SU-DHL-6 (cell line): Measurements from ENCODE around the gene WDR33.

Experiments
- H2AFZ ChIP-seq: fragments of 200-600 bp; sonication (generic); 2 replicates; pipeline ENCODE4 v1.6.1; 2014; ENCODE audit warnings: low read depth, mild to moderate bottlenecking, moderate library complexity, mixed read lengths, antibody characterized with exemption, low read length; ENCODE audit not compliant: severe bottlenecking
- H3F3A ChIP-seq: fragments of 200-600 bp; shearing (Covaris generic); 2 replicates; pipeline ENCODE4 v1.6.0; 2016; ENCODE audit warnings: antibody characterized with exemption, mild to moderate bottlenecking; ENCODE audit not compliant: insufficient read depth
- H3K27ac ChIP-seq: fragments of 200-600 bp; sonication (generic); 2 replicates; pipeline ENCODE4 v1.5.1; 2016; ENCODE audit warnings: low read depth, mild to moderate bottlenecking, low read length, moderate library complexity, mixed read lengths
- H3K27me3 ChIP-seq: fragments of 200-600 bp; sonication (generic), shearing (Covaris generic); 2 replicates; pipeline ENCODE4 v1.6.0; 2014; ENCODE audit warnings: mild to moderate bottlenecking, low read length
- H3K36me3 ChIP-seq: fragments of 200-600 bp; sonication (generic); 2 replicates; pipeline ENCODE4 v1.6.1; 2014; ENCODE audit warnings: mild to moderate bottlenecking, low read length, mixed read lengths
- H3K4me2 ChIP-seq: fragments of 300-600, 200-600 bp; shearing (Covaris generic), sonication (generic); 2 replicates; pipeline ENCODE4 v1.6.0; 2014; ENCODE audit warnings: low read length, low read depth, mild to moderate bottlenecking; ENCODE audit not compliant: poor library complexity, severe bottlenecking
- H3K4me3 ChIP-seq: fragments of 200-600 bp; sonication (generic); 2 replicates; pipeline ENCODE4 v1.5.1; 2014; ENCODE audit warnings: antibody characterized with exemption, low read length, mild to moderate bottlenecking, mixed read lengths; ENCODE audit not compliant: insufficient read depth, poor library complexity, severe bottlenecking
- H3K79me2 ChIP-seq: fragments of 200-600 bp; sonication (generic); 2 replicates; pipeline ENCODE4 v1.6.1; 2014; ENCODE audit warnings: mild to moderate bottlenecking, low read length, moderate library complexity; ENCODE audit not compliant: insufficient read depth
- H3K9ac ChIP-seq: fragments of 200-600 bp; sonication (generic); 2 replicates; pipeline ENCODE4 v1.7.0; 2014; ENCODE audit warnings: mild to moderate bottlenecking, low read length
- H3K9me2 ChIP-seq: fragments of 200-600 bp; sonication (generic); replicated peaks from 2 replicates; pipeline ENCODE4 v1.6.1; 2014; ENCODE audit warnings: low read length; ENCODE audit not compliant: insufficient read depth
- H3K9me3 ChIP-seq: fragments of 200-600 bp; sonication (generic); 2 replicates; pipeline ENCODE4 v1.6.1; 2014; ENCODE audit warnings: low read length, mixed read lengths; ENCODE audit not compliant: insufficient read depth
- H4K20me1 ChIP-seq: fragments of 200-600 bp; sonication (generic); 2 replicates; pipeline ENCODE4 v1.6.1; 2014; ENCODE audit warnings: low read depth, mild to moderate bottlenecking, antibody characterized with exemption, low read length, moderate library complexity, mixed read lengths
- EZH2phosphoT487 ChIP-seq: fragments of 200-600 bp; sonication (generic), shearing (Covaris generic); conservative IDR thresholded peaks from 2 replicates; pipeline ENCODE4 v1.6.1; 2018; ENCODE audit warnings: mild to moderate bottlenecking, antibody characterized with exemption, low read length, moderate library complexity, mixed read lengths
- TF ChIP-seq, protein P1 (sequence below): fragments of 200-600 bp; sonication (generic); IDR thresholded peaks from one replicate; pipeline ENCODE4 v1.5.1; 2017; ENCODE audit warnings: antibody characterized with exemption, mild to moderate bottlenecking, low read length, moderate library complexity; ENCODE audit not compliant: insufficient read depth, poor library complexity, severe bottlenecking

WDR33 gene

DNA sequence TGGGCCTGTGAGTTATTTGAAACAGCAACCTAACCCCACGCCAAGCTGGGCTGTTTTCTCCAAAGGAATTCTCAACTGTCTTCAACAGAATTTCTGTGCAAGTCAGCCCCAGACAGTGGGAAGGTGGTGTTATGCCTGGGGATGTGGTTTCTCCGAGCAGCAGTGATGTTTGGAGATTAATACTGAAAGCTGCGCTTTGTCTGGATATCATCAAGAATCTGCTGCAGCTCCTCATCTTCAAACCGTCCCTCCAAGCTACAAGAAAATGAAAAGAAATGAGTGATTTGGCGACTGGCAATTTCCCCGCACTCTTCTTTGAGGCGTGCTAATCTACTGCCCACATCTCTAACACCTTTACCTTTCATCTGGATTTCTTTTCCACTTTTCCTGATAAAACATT, 37.0 kb upstream of the WDR33 start:
- peaks cover 6% of the 10 kb centered on the region for H4K20me1 ChIP-seq

DNA sequence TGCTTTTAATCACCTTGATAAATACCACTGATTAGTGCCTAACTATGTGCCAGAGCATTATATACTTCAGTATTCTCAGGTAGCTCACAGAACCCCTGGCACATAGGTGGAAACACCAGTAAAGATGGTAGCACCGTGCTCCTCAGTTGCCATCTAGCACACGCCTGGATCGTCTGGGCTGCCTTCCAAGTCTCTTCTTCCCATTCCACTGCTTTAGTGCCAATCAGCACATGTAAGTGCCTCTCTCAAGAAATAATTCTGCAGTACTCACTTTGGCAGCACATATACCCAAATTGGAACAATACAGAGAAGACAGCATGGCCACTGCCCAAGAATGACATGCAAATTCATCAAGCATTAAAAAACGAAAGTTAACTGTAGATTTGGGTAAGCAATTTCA, 34.0 kb upstream of the WDR33 start:
- Histone ChIP-seq H3K4me2 (no peak overlapping the region), H2AFZ (no peak overlapping the region), H3K27ac (no peak overlapping the region), H4K20me1 (no peaks in the 10 kb centered on the region; the same call in 1 of the 2 replicates), H3K4me3 (no peak overlapping the region), H3K9me3 (no peaks in the 10 kb centered on the region), H3K36me3 (peaks cover 26% of the 10 kb centered on the region; the same call in 1 of the 2 replicates), H3K9ac (no peak overlapping the region), H3K79me2 (peaks cover 6% of the 10 kb centered on the region; the same call in 1 of the 2 replicates), H3F3A (peaks cover 6% of the 10 kb centered on the region; the same call in 1 of the 2 replicates), H3K27me3 (no peaks in the 10 kb centered on the region), H3K9me2 (no peaks in the 10 kb centered on the region)
- TF ChIP-seq, protein P1, sequence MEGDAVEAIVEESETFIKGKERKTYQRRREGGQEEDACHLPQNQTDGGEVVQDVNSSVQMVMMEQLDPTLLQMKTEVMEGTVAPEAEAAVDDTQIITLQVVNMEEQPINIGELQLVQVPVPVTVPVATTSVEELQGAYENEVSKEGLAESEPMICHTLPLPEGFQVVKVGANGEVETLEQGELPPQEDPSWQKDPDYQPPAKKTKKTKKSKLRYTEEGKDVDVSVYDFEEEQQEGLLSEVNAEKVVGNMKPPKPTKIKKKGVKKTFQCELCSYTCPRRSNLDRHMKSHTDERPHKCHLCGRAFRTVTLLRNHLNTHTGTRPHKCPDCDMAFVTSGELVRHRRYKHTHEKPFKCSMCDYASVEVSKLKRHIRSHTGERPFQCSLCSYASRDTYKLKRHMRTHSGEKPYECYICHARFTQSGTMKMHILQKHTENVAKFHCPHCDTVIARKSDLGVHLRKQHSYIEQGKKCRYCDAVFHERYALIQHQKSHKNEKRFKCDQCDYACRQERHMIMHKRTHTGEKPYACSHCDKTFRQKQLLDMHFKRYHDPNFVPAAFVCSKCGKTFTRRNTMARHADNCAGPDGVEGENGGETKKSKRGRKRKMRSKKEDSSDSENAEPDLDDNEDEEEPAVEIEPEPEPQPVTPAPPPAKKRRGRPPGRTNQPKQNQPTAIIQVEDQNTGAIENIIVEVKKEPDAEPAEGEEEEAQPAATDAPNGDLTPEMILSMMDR: no peak
- TF ChIP-seq EZH2phosphoT487: no peak

More for the DNA sequence above, 37.0 kb upstream of the WDR33 start:
- Histone ChIP-seq H3K27ac (no peak overlapping the region), H3K36me3 (peaks cover 40% of the 10 kb centered on the region; the same call in 1 of the 2 replicates), H3K27me3 (no peaks in the 10 kb centered on the region), H3K4me3 (no peak overlapping the region), H3K9me3 (no peaks in the 10 kb centered on the region), H3K4me2 (no peak overlapping the region), H3K79me2 (peaks cover 28% of the 10 kb centered on the region), H2AFZ (no peak overlapping the region), H3K9ac (no peak overlapping the region), H3K9me2 (no peaks in the 10 kb centered on the region), H3F3A (peaks cover 9% of the 10 kb centered on the region; the same call in 1 of the 2 replicates)
- TF ChIP-seq EZH2phosphoT487: no peak
- TF ChIP-seq, protein P1: no peak

DNA sequence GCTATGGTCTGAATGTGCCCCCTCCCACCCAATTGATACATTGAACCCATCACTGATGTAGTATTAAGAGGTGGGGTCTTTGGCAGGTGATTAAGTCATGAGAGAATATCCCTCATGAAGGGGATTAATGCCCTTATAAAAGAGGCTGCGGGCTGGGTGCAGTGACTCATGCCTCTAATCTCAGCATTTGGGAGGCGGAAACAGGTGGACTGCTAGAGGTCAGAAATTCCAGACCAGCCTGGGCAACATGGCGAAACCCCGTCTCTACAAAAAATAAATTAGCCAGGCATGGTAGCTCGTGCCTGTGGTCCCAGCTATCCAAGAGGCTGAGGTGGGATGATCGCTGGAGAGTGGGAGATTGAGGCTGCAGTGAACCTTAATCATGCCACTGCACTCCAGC, 32.7 kb upstream of the WDR33 start:
- Histone ChIP-seq H3K9ac (no peak overlapping the region), H3K27me3 (no peaks in the 10 kb centered on the region), H4K20me1 (no peaks in the 10 kb centered on the region), H2AFZ (no peak overlapping the region), H3K4me3 (no peak overlapping the region), H3K9me3 (no peaks in the 10 kb centered on the region), H3K9me2 (no peaks in the 10 kb centered on the region), H3K36me3 (peaks cover 19% of the 10 kb centered on the region; the same call in 1 of the 2 replicates), H3F3A (peaks cover 6% of the 10 kb centered on the region; the same call in 1 of the 2 replicates), H3K4me2 (no peak overlapping the region), H3K79me2 (no peaks in the 10 kb centered on the region), H3K27ac (no peak overlapping the region)
- TF ChIP-seq EZH2phosphoT487: no peak
- TF ChIP-seq, protein P1: no peak
